Mucosa of stomach (tissue), 1 donor: Measurements from ENCODE around the gene STAT5A.

Experiments
- H3K27me3 ChIP-seq: one replicate; pipeline ENCODE4 v1.7.0; 2013; ENCODE audit warnings: mild to moderate bottlenecking, low read length; ENCODE audit not compliant: control insufficient read depth, insufficient read depth
- H3K36me3 ChIP-seq: one replicate; pipeline ENCODE4 v1.7.0; 2013; ENCODE audit warnings: low read length; ENCODE audit not compliant: control insufficient read depth, insufficient read depth
- H3K4me1 ChIP-seq: one replicate; pipeline ENCODE4 v1.7.0; 2013; ENCODE audit warnings: mild to moderate bottlenecking, low read length; ENCODE audit not compliant: control insufficient read depth, insufficient read depth
- H3K4me3 ChIP-seq: one replicate; pipeline ENCODE4 v1.7.0; 2013; ENCODE audit warnings: low read length
- H3K9ac ChIP-seq: one replicate; pipeline ENCODE4 v1.7.0; 2013; ENCODE audit warnings: mild to moderate bottlenecking, low read length, moderate library complexity
- H3K9me3 ChIP-seq: one replicate; pipeline ENCODE4 v1.7.0; 2013; ENCODE audit warnings: mild to moderate bottlenecking, low read length, moderate library complexity; ENCODE audit not compliant: control insufficient read depth
- donor health status: Pancreatic carcinoma.

Gene STAT5A

DNA sequence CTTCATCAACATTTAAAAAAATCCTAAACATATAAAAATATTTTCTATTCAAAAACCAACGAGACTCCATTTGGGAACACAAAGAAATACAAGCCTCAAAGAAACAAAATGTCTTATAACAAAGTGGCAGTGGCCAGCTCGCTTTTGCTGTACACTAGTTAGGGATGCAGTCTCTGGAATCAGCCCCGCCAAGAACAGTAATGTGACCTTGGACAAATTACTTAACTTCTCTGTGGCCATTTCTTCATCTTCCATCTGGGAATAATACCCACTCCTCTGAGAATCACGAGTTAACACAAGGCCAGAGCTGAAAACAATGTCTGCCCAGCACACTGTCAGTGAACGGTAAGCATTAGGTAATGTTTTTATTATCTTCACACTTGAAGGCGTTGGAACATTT, 17.7 kb upstream of the STAT5A start:
- no peaks in the 10 kb centered on the region for H3K9me3 ChIP-seq
- H3K4me1 ChIP-seq: no peaks in the 10 kb centered on the region
- H3K27me3 ChIP-seq: no peaks in the 10 kb centered on the region
- no peaks in the 10 kb centered on the region for H3K36me3 ChIP-seq
- H3K4me3 ChIP-seq: no peak overlapping the region
- H3K9ac ChIP-seq: no peak overlapping the region

DNA sequence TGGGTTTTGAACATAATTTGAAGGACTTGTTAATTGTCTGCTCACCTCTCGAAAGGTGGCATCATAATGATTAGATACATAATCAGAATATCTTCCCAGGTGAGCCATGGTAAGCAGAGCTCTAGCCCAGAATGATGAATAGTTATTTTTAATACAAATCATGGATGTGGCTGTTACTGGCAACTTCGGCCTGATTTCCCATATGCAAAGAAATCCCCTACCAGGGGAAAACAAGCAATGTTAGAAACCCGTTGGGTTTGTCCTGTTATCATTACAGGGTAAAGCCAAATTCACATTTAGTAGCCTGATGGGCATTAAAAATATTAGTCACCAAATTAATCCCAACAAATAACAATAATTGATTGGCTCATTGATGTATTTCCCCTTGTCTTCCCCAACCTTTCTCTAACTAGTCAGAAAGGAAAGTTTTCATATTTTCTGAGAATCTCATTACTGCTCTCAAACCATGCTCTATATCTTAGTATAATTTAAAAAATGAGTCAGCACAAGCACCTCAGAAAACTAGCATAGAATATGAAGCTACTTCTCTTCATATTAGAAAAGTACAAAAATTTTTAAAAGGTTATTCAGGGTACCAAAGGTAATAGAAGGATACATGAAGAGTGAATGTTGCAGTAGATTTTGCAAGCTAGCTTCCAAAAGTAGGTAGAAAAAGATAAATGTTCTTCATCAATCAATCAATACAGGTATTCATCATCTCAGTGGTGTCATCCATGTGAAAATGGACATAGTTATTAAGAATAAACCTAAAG, 17.1 kb upstream of the STAT5A start:
- Histone ChIP-seq H3K4me3 (no peak overlapping the region), H3K4me1 (no peaks in the 10 kb centered on the region)

DNA sequence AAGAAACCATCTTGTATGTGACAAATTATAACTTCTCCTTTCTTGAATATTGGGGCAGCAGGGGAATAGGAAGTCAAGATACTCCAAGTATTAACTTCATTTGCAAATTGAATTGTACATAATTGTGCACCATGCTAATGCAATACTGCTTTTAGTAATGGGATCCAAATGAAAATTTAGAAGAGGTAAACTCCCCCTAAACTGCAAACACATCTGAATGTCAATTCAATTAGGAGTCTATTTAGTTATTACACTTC, 16.6 kb upstream of the STAT5A start:
- Histone ChIP-seq H3K27me3 (no peaks in the 10 kb centered on the region), H3K4me1 (peaks cover under 1% of the 10 kb centered on the region), H3K9ac (no peak overlapping the region), H3K36me3 (no peaks in the 10 kb centered on the region), H3K9me3 (no peaks in the 10 kb centered on the region), H3K4me3 (no peak overlapping the region)

More for the DNA sequence above, 17.1 kb upstream of the STAT5A start:
- Histone ChIP-seq H3K27me3 (no peaks in the 10 kb centered on the region), H3K36me3 (no peaks in the 10 kb centered on the region), H3K9me3 (no peaks in the 10 kb centered on the region), H3K9ac (no peak overlapping the region)

DNA sequence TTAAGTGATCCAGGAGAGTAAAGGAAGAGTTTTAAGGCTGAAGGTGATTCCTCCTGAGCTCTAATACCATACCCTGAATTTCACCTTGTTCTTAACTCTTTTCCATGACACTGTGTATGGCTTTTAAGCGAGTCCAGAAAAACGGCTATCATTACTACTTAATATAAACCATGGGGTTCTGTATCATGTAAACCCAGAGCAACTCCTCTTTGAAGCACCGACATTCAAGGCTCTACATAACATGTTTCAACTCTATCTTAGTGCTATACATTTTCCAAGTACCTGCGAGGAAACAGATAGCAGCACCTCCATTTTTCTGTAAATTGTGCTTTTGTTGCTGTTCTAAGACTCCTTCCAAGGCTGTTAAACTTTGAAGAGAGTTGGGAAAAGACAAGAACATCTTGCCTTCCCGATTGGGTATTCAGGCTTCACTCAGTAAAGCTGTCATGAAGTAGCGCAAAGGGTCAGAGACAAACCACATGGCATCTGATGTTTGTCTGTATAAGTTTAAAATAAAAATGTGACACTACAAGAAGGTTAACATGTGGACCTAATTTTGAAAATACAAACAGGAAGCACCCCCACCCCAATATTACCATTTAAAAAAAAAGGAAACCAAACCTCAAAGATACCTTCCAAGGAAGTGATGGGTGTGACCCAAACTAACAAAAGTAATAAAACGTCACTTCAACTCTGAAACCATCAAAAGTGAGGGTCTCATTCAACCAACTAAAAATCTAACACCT, 16.0 kb upstream of the STAT5A start:
- no peaks in the 10 kb centered on the region for H3K27me3 ChIP-seq
- no peaks in the 10 kb centered on the region for H3K9me3 ChIP-seq
- H3K36me3 ChIP-seq: no peaks in the 10 kb centered on the region
- H3K4me1 ChIP-seq: peaks cover 6% of the 10 kb centered on the region
- no peak overlapping the region for H3K9ac ChIP-seq
- no peak overlapping the region for H3K4me3 ChIP-seq

DNA sequence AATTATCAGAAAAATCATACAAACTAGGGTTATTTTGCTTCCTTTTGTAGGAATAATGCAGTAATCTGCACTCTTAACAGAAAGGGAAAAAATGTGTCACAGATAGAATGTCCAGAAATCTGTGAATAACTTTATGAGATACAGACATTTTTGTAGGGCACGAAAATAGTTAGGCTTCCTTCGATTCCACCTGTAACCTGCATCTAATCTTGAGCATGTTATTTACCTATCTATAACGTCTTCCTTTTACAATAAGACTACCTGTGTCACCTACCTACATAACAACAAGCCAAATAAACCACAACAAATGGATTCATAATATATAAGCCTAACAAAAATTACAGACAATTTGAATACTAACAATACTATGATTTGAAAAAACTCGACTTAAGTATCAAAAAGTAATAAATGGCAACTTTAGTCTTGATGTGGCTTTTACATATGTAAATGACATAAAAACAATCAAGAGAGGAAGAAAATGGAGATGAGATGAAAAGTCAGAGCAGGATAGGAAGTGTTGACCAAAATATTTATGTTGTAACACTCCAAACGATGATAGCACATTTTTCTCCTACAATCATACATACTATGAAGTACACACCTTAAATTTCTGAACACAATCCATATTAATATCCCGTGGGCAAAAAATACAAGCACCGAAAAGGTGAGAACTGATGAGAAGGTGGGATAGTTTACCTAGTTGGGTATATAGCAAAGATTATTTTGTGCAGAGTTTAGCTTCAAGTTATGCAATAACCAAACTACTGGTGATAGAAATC, 14.6 kb upstream of the STAT5A start:
- Histone ChIP-seq H3K27me3 (no peaks in the 10 kb centered on the region), H3K4me1 (peaks cover 8% of the 10 kb centered on the region), H3K9me3 (no peaks in the 10 kb centered on the region), H3K36me3 (no peaks in the 10 kb centered on the region), H3K9ac (no peak overlapping the region), H3K4me3 (no peak overlapping the region)

DNA sequence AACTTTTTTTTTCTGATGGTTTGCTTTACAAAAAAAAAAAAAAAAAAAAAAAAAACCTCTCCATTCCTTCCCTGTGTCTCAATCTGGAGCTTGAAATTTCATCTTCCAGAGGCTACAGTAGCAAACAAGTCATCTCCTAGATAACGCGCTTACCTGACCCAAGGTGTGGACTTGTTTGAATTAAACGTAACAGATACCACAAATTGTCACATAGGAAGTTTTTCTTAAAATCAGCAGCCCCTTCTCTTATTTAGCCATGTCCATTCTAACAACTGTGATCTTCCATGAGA, 14.1 kb upstream of the STAT5A start:
- H3K9ac ChIP-seq: no peak overlapping the region
- no peak overlapping the region for H3K4me3 ChIP-seq
- H3K36me3 ChIP-seq: no peaks in the 10 kb centered on the region
- peaks cover 8% of the 10 kb centered on the region for H3K4me1 ChIP-seq
- H3K9me3 ChIP-seq: no peaks in the 10 kb centered on the region
- H3K27me3 ChIP-seq: no peaks in the 10 kb centered on the region

DNA sequence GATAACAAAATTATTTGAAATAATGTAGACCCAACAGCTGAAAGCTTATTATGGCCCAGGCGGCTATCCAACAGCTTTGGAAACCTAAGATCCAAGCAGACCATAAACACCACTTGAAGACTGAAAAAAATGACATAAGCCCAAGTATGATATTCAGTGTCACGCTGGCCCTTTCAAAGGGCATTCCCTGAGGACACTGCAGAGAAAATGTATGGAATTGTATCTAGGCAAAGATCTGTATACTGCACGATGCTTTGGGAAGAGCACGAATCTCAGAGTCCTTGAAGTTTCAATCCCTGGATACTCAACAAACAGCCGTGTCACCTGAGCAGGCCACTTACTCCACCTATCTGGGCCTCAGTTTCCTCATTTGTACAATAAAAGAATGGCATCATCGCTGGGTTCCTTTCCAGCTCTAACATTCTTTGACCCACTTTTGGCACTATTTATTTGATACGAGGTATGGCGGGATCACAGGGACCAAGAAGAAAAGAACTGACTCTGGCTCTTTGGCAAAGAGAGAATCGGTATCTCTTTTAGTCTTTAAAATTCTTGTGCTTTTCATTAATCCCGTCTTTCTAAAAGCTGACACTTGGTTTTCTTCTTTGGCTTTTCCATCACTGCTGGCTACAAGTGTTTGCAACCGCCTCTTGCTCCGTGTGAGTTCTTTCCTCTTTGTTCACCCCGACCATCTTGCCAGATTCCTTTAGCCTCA, 13.3 kb upstream of the STAT5A start:
- H3K27me3 ChIP-seq: no peaks in the 10 kb centered on the region
- peaks cover 8% of the 10 kb centered on the region for H3K4me1 ChIP-seq
- no peaks in the 10 kb centered on the region for H3K9me3 ChIP-seq
- H3K9ac ChIP-seq: peak overlapping the region; percentile 84
- H3K36me3 ChIP-seq: no peaks in the 10 kb centered on the region
- H3K4me3 ChIP-seq: peak overlapping the region; percentile 93

DNA sequence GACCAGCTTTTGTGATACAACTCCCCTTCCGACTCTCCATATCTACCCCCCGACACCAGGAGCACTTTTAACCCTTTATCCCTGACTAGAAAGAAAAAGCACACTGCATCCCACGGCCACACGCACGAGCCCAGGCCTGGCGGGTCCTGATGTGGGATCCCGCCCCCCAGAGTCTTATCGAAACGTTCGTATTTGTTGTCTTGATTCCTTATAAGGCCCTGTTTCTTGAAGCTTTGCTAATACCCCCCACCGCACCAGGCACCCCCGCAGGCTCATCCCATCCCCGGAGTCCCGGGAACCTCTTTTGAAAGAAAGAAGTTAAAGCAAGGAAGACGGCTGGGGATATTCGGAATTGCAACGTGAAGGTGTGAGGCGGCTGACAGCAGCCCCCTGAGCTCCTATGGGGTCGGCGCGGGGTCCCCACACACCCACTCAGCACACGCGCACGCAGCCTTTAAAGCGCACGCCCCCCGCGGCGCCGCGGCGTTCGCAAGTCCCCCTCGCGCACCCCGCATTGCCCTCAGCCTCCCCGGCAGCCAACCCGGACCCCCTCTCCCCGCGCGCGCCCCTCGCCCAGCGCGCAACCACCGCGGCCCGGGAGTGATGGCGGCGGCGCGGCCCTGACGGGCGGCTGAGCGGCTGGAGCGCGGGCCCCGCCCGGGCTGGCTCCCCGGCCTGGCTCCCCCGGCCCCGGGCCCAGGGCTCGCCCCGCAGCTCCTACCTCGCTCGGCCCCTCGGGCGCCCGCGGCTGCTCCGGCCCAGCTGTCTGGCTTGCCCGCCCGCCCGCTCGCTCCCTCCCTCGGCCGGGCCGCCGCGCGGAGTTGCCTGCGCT, 12.6 kb upstream of the STAT5A start:
- H3K4me1 ChIP-seq: peaks cover 8% of the 10 kb centered on the region
- H3K27me3 ChIP-seq: no peaks in the 10 kb centered on the region
- H3K9me3 ChIP-seq: no peaks in the 10 kb centered on the region
- no peaks in the 10 kb centered on the region for H3K36me3 ChIP-seq
- peak overlapping the region; percentile 93 for H3K4me3 ChIP-seq
- peak overlapping the region; percentile 84 for H3K9ac ChIP-seq

DNA sequence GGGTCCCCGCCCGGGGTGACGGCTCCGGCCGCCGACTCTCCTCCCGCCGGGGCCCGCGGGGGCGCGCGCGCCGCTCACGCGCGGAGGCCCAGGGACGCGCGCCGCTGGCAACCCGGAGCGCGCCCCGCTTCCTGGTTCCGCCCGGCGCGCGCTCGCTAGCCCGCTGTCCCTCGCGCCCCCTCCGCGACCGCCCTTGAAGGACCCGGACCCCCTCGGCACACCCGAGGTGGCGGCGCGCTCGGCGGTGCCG, 12.0 kb upstream of the STAT5A start, which contains the start of gene STAT5B:
Gene STAT5B, minus strand, starts transcription at position 33 of the 250 bp plus-strand sequence. CDS start 44,264 bp downstream, outside the sequence.
- no peaks in the 10 kb centered on the region for H3K36me3 ChIP-seq
- H3K9ac ChIP-seq: peak within 1 kb of the TSS; percentile 95
- peaks cover 8% of the 10 kb centered on the region for H3K4me1 ChIP-seq
- peak within 1 kb of the TSS; percentile 93 for H3K4me3 ChIP-seq
- no peaks in the 10 kb centered on the region for H3K9me3 ChIP-seq
- H3K27me3 ChIP-seq: no peaks in the 10 kb centered on the region

DNA sequence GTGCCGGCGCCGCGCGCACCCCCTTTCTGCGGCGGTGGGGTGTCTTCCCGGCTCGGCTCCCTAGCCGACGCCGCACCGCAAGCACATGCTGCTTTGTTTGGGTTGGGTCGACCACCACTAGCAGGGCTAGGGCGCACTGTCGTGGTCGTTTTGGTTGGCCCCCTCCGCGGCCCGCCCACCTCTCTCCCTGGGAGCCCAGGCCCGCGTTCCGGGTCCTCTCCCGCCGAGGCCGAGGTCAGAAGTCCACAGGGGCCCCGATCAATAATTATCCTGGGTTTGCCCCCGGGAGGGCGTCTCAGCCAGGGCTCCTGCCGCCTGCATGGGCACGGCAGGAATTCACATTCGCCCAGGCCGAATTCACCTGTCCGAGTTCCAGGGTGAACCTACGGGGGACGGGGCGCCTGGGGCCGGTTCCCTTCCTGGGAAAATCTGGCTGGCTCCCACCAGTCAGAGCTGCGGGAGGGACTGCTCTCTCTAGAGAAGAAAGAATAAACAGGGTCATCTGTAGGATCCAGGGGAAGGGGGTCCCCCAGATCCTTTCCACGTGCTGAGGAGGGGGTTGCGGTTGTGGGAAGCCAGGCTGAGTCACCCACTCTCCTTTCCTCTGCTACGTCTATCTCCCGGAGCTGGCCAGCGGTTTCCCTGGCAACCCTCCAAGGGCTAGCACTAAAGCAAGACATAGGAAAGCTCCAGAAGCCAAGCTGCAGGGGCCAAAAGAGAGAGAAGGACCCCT, 11.5 kb upstream of the STAT5A start:
- peak overlapping the region; percentile 95 for H3K9ac ChIP-seq
- H3K27me3 ChIP-seq: no peaks in the 10 kb centered on the region
- no peaks in the 10 kb centered on the region for H3K9me3 ChIP-seq
- peaks cover 8% of the 10 kb centered on the region for H3K4me1 ChIP-seq
- no peaks in the 10 kb centered on the region for H3K36me3 ChIP-seq
- H3K4me3 ChIP-seq: peak overlapping the region; percentile 71

DNA sequence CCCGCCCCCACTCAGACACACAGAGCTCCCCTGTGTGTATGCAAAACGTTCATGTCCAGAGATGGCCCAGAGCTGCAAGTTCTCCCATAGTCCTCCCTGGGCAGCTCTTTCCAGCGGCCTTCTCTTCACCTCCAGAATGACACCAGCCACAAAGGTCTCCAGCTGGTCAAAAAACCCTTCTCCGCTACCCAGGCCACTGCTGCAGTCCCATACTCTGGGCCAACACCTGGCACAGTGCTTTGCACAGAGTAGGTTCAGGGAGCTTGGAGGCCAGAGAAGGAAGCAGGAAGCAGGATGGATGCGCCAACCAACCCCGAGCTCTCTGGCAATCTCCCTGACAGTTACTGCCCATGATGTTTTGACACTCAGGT, 11.0 kb upstream of the STAT5A start:
- no peaks in the 10 kb centered on the region for H3K9me3 ChIP-seq
- no peaks in the 10 kb centered on the region for H3K36me3 ChIP-seq
- no peak overlapping the region for H3K4me3 ChIP-seq
- no peaks in the 10 kb centered on the region for H3K27me3 ChIP-seq
- peaks cover 8% of the 10 kb centered on the region for H3K4me1 ChIP-seq
- peak overlapping the region; percentile 95 for H3K9ac ChIP-seq
